ENCODE data around the gene SON. TPM values are rescaled to one million over a fixed set of nuclear protein-coding genes. Genes with fewer than 3 reads are reported as not detected.
"Not testable (repeated sequence)": the region's sequence is repeated elsewhere in the genome, so short reads cannot be mapped to it uniquely, and the experiment has no call there.

The SON gene
- total RNA-seq, 1 donor from 2014 or later, result 139 TPM

DNA sequence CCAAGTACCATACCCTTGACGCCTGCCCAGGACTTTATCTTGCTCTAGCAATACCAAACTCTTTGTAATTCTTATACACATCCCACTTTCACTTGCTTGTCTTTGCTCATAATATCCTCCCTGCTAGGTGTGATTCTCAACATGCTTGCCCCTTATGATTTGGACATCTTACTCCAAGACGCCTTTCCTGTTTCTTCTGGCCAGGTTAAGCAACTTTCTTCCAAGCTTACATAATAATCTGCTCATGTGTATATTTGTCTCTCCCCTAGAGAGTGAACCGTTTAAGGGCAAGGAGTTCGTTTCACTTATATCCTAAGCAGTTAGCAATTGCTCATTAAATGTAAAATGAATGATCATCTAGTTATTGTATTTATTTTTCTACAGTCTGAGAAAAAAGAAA is 76.9 kb downstream of the SON start:
- DNase-seq (ENCODE audit: low read depth), result no peak

GRCh38 chr21:33622253-33622652 is 79.4 kb downstream of the SON start:
- H3K36me3 ChIP-seq (ENCODE audit: control insufficient read depth, insufficient read depth, low read length), result no peaks in the 10 kb centered on the region
- DNase-seq (ENCODE audit: low read depth), result no peak
- no peaks in the 10 kb centered on the region for H3K27me3 ChIP-seq (ENCODE audit: control insufficient read depth, insufficient read depth, low read length)
- no peak overlapping the region for H3K4me3 ChIP-seq (ENCODE audit: low read depth, low read length)
- TF ChIP-seq, protein P1, sequence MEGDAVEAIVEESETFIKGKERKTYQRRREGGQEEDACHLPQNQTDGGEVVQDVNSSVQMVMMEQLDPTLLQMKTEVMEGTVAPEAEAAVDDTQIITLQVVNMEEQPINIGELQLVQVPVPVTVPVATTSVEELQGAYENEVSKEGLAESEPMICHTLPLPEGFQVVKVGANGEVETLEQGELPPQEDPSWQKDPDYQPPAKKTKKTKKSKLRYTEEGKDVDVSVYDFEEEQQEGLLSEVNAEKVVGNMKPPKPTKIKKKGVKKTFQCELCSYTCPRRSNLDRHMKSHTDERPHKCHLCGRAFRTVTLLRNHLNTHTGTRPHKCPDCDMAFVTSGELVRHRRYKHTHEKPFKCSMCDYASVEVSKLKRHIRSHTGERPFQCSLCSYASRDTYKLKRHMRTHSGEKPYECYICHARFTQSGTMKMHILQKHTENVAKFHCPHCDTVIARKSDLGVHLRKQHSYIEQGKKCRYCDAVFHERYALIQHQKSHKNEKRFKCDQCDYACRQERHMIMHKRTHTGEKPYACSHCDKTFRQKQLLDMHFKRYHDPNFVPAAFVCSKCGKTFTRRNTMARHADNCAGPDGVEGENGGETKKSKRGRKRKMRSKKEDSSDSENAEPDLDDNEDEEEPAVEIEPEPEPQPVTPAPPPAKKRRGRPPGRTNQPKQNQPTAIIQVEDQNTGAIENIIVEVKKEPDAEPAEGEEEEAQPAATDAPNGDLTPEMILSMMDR (IDR thresholded peaks at IDR 0.05; ENCODE audit: insufficient read depth, low read length, poor library complexity, severe bottlenecking), result no peak

More for the DNA sequence above, 76.9 kb downstream of the SON start:
- Histone ChIP-seq H3K36me3 (ENCODE audit: control insufficient read depth, insufficient read depth, low read length) (no peaks in the 10 kb centered on the region), H3K27me3 (ENCODE audit: control insufficient read depth, insufficient read depth, low read length) (no peaks in the 10 kb centered on the region), H3K4me3 (ENCODE audit: low read depth, low read length) (no peak overlapping the region)
- TF ChIP-seq, protein P1 (IDR thresholded peaks at IDR 0.05; ENCODE audit: insufficient read depth, low read length, poor library complexity, severe bottlenecking), result no peak

GRCh38 chr21:33626151-33626550 is 83.3 kb downstream of the SON start:
- H3K27me3 ChIP-seq (ENCODE audit: control insufficient read depth, insufficient read depth, low read length); DNase-seq (ENCODE audit: low read depth); H3K36me3 ChIP-seq (ENCODE audit: control insufficient read depth, insufficient read depth, low read length); H3K4me3 ChIP-seq (ENCODE audit: low read depth, low read length): not testable (repeated sequence)

Other genes starting within 250 kb of the SON start
- gene IFNAR1, start 218.1 kb upstream of the SON start, total RNA-seq, result 18.7 and 20.9 TPM in 2 replicates
- 64.1 and 66.5 TPM in 2 replicates for gene IFNGR2, start 139.6 kb upstream of the SON start, total RNA-seq
- gene TMEM50B, start 63.1 kb upstream of the SON start, total RNA-seq, result 29.4 and 32.0 TPM in 2 replicates
- 2.4 and 3.1 TPM in 2 replicates for gene DNAJC28, start 51.3 kb upstream of the SON start, total RNA-seq
- 114 and 161 TPM in 2 replicates for gene GART, start 921 bp upstream of the SON start, total RNA-seq
- 6.8 and 9.1 TPM in 2 replicates for gene DONSON, start 45.6 kb downstream of the SON start, total RNA-seq
- gene CRYZL1, start 98.7 kb downstream of the SON start, total RNA-seq, result 12.6 and 22.7 TPM in 2 replicates
- 11.8 and 20.4 TPM in 2 replicates for gene ITSN1, start 99.5 kb downstream of the SON start, total RNA-seq

Measured in kidney epithelial cell (primary cell).